GM19372 (cell line): ENCODE results near the gene AMFR.

Source experiments
- ATAC-seq: cut with Tn5 transposase; IDR thresholded peaks from one replicate; pipeline ENCODE4 v1.9.1; 2021; ENCODE audit warnings: mild to moderate bottlenecking, low read depth, moderate library complexity; ENCODE audit not compliant: unreplicated experiment

The AMFR gene

DNA sequence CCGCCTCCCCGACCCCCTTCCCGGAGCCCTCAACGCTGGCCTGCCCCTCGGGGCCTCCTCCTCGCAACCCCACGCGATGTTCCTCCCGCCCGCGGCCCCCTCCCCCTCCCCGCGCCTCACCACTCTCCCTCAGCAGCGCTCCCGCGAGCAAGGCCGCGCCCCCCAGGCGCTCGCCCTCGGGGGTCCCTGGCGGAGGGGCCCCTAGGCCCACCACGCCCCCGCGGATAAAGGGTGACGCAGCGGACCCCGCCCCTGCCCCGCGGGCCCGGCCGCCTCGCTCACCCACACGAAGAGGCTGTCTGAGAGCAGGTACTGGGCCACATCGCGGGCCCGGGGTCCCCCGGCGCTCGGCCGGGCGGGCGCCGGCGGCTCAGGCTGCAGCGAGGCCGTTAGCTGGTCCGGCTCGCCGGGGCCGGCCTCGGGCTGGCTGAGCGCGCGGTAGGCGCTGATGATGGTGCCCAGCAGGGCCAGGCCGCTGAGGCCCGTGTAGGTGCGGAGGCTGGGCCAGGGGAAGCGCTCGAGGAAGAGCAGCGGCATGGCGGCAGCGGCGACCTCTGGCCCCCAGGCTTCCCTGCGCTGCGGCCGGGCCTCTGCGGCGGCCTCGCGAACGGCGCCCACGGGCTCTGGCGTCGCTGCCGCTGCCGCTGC, 430 bp downstream of the AMFR start:
- ATAC-seq: peak; percentile 36

GRCh38 chr16:56424404-56424764, 961 bp downstream of the AMFR start:
- no peak for ATAC-seq

- ATAC-seq: no peak
Measured at GRCh38 chr16:56423584-56424403, 1.6 kb downstream of the AMFR start.

GRCh38 chr16:56422896-56423441, 2.4 kb downstream of the AMFR start:
- no peak for ATAC-seq

- ATAC-seq: no peak
Measured at GRCh38 chr16:56421976-56422669, 3.2 kb downstream of the AMFR start.

DNA sequence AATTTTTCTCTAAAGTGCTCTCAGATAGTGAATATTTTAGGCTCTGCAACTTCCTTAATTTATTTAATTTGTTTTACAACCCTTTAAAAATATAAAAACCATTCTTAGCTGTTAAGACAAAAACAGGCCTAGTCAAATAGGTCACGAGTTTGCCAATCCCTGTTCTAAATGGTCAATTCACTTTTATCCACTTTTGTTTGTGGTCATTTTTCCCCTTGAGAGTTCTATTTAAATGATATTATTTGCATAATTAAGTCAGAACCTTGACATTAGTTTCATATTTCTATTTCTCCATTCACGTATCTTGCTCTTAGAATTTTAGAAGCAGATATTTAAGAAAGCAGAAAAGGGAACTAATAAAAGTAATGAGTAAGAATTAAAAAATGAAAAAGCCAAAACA, 4.0 kb downstream of the AMFR start:
- no peak for ATAC-seq

DNA sequence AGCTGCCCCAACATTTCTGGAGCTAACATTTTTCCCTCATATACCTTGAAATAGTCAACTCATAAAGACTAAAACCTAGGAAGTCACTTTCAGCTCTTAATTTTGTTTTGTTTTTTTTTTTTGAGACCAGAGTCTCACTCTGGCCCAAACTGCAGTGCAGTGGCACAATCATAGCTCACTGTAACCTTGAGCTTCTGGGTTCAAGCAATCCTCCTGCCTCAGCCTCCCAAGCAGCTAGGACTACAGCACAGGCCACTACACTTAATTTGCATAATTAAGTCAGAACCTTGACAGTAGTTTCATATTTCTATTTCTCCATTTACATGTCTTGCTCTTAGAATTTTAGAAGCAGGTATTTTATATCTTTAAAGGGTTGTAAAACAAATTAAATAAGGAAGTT, 4.7 kb downstream of the AMFR start:
- no peak for ATAC-seq

GRCh38 chr16:56419740-56420548, 5.4 kb downstream of the AMFR start:
- no peak for ATAC-seq

DNA sequence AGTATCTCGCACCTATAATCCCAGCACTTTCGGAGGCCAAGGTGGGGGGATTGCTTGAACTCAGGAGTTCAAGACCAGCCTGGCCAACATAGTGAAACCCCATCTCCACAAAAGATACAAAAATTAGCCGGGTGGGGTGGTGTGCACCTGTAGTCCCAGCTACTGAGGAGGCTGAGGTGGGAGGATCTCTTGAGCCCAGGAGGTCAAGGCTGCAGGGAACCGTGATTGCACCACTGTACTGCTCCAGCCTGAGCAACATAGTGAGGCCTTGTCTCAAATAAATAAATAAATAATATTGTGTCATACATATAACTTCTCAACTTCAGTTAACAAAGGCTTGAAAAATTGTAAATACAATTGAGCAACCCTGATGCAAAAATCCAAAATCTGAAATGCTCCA, 8.2 kb downstream of the AMFR start:
- ATAC-seq: no peak

DNA sequence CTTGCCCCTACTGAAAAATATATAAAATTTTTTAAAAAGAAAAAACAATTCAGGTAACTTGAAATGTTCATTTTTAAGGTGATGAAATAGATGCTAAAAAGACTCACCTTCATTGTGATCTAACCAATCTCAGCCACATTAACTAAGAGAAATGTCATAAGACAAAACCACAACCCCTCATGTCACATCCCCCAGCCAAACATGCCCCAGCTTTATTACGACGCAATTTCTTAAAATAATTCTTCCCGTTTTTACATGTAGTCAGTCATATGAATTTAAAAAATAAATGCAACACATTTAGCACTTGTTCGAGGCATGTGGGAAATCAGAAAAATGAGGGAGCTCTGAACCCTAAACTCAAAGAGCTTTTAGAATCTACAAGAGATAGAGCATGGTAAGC, 9.5 kb downstream of the AMFR start:
- ATAC-seq: no peak

DNA sequence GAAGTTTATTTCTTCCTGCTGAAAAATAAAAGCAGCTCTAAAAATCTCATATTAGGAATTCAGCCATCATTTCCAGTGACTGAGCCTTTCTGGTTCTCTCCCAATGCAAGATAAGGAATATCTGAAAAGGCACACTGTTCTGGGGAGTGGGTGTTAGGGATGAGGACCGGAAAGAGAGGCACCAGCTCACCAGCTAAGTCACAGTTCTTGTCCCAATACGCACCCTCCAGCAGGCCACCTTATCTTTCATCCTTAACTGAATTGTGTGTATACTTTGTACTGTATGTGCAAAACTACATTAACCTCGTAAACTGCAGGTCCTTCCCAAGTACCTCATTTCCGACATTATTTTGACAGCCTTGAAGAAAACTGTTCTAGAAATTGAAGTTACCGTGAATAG, 11.0 kb downstream of the AMFR start:
- ATAC-seq: no peak

GRCh38 chr16:56413381-56413780, 12.0 kb downstream of the AMFR start:
- no peak for ATAC-seq

GRCh38 chr16:56411624-56412023, 13.7 kb downstream of the AMFR start:
- ATAC-seq: no peak

DNA sequence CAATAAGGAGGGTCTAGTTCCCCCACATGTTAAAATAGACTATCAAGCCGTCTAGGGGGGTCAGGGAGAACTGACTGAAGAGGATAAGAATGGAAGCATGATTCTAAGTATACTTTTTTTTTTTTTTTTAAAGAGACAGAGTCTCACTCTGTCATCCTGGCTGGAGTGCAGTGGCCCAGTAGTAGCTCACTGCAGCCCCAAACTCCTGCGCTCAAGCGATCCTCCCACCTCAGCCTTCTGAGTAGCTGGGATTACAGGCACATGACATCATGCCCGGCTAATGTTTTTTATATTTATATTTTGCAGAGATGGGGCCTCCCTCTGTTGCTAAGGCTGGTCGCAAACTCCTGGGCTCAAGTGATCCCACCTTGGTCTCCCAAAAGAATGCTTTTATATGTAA, 14.2 kb downstream of the AMFR start:
- ATAC-seq: no peak

DNA sequence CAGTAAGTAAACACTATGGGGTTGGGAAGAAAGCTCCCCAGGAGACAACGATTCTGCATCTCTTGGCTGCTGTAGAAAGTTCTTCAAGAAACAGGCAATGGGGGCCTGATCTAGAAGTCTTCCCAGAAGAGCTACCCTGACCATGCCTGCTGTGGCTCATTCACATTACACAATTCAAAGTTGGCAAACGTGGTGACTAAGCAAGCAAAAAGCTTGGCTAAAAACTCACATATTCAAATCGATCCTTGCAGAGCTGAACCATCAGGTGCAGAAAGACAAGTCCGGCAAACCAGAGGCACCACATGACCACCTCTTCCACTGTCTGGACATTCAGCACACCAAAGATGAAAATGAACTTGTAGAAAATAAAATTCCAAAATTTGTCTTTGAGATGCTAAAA, 16.1 kb downstream of the AMFR start:
- ATAC-seq: no peak

DNA sequence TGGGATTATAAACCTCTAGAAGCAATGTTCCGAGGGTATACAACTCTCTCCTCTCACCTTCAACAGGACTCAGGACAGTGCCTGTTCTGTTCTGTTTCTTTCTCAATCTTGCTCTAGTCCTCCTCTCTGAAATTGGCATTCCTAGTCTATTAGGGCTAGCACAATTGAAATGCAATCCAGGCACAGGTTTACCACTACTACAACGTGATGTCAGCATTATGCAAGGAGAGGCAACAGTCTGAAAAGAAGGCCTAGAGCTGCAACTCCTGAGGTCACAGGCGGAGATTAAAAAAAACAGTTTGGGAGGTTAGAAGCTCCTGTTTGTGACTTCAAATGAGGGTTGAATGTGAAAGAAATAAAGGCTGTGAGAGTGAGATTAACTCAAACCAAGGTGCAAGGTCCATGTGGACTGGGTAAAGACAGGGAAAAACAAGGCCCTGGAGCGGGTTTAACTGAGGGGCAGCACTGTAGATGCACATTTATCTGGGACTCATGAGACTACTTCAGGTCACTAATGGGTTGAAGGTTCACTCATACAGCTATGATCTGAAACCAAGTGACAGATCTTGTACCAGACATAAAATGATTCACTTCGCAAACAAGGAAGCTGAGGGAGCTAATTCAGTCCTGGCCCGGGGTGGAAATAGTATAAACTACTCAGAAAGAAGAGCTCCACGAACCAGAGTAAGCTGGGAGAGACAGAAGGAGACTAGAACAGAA, 16.8 kb downstream of the AMFR start:
- ATAC-seq: no peak

- ATAC-seq: no peak
Measured at GRCh38 chr16:56405977-56406672, 19.2 kb downstream of the AMFR start.

GRCh38 chr16:56401482-56401881, 23.9 kb downstream of the AMFR start:
- ATAC-seq: no peak

DNA sequence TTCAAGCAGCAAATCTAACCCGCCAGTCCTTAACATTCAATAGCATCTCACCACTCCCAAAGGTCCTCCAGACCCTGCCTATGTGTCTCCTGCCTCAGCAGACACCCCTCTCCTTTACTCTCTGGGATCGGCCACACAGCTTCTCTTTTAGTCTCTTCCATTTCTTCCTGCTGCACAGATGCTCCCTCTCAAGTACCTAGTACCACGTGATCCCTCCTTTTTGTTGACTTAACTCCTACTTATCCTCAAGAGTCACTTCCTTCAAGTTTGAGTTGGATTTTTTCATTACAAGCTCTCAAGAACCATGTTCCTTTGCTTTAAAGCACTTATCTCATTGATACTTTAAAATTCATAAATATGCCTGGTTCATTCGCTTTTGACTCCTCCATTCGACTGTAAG, 24.9 kb downstream of the AMFR start:
- ATAC-seq: no peak
